Neural cell (in vitro differentiated cells): ENCODE data around the gene ROPN1B.
"Not testable (repeated sequence)": the region's sequence is repeated elsewhere in the genome, so short reads cannot be mapped to it uniquely, and the experiment has no call there.

Source experiments
- CTCF ChIP-seq: fragments of 450-650 bp; IDR thresholded peaks from 2 replicates; pipeline ENCODE4 v1.5.1; 2014; ENCODE audit warnings: antibody characterized with exemption, mild to moderate bottlenecking, moderate library complexity; ENCODE audit not compliant: poor library complexity, severe bottlenecking
- EZH2 ChIP-seq: fragments of 200-600, 300-800 bp; shearing (Covaris generic), sonication (generic); IDR thresholded peaks from 2 replicates; pipeline ENCODE4 v1.6.1; 2014; ENCODE audit warnings: antibody characterized with exemption, low read length, borderline replicate concordance, mild to moderate bottlenecking; ENCODE audit not compliant: insufficient read depth, poor library complexity, severe bottlenecking
- MXI1 ChIP-seq: fragments of 450-650 bp; conservative IDR thresholded peaks from 2 replicates; pipeline ENCODE4 v1.6.1; 2014; ENCODE audit warnings: antibody characterized with exemption, mild to moderate bottlenecking; ENCODE audit not compliant: poor library complexity, severe bottlenecking

DNA sequence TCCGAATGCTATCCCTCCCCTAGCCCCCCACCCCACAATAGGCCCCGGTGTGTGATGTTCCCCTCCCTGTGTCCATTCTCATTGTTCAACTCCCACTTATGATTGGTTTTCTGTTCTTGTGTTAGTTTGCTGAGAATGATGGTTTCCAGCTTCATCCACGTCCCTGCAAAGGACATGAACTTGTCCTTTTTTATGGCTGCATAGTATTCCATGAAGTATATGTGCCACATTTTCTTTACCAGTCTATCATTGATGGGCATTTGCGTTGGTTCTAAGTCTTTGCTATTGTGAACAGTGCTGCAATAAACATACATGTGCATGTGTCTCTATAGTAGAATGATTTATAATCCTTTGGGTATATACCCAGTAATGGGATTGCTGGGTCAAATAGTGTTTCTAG lies 12.0 kb upstream of the ROPN1B start:
- not testable (repeated sequence) for TF ChIP-seq CTCF, EZH2, MXI1
